HL-60 (cell line): Measurements from ENCODE around the gene DOK1.
A peak's percentile ranks its signal among the peaks of the same experiment; 100 is the strongest.

ENCODE experiments used
- DNase-seq, 2 experiments: peaks; one replicate each; pipeline ENCODE4 v3.0.0-alpha.2; 2010 to 2020; ENCODE audit warnings: low read depth in 1 of 2, low spot score in 1 of 2
- H3K27ac ChIP-seq: fragments of 250-450 bp; sonication (Bioruptor Pico); replicated peaks from 2 replicates; pipeline ENCODE4 v1.5.1; 2020; ENCODE audit warnings: mild to moderate bottlenecking, moderate library complexity
- H3K27me3 ChIP-seq: fragments of 250-450 bp; sonication (Bioruptor Pico); 2 replicates; pipeline ENCODE4 v1.5.1; 2021; ENCODE audit warnings: mild to moderate bottlenecking, moderate library complexity; ENCODE audit not compliant: insufficient read depth, poor library complexity, severe bottlenecking
- H3K4me3 ChIP-seq: replicated peaks from 2 replicates; pipeline ENCODE4 v1.5.1; 2011; ENCODE audit warnings: mild to moderate bottlenecking, control low read depth, low read length; ENCODE audit not compliant: insufficient read depth
- GABPA ChIP-seq: IDR thresholded peaks from 2 replicates; pipeline ENCODE4 v1.6.1; 2012; ENCODE audit warnings: low read depth
- POLR2AphosphoS5 ChIP-seq: IDR thresholded peaks from 2 replicates; pipeline ENCODE4 v1.6.1; 2012; ENCODE audit warnings: low read depth
- SPI1 ChIP-seq: IDR thresholded peaks from 2 replicates; pipeline ENCODE4 v1.6.1; 2012; ENCODE audit warnings: low read depth, mild to moderate bottlenecking, borderline replicate concordance
- TF ChIP-seq, protein P1 (sequence below): IDR thresholded peaks from 2 replicates; pipeline ENCODE4 v1.6.1; 2012; ENCODE audit warnings: low read depth; ENCODE audit not compliant: insufficient replicate concordance
- TF ChIP-seq, protein P2 (sequence below): IDR thresholded peaks from one replicate; pipeline ENCODE4 v1.5.1; 2011; ENCODE audit warnings: low read length, control low read depth, inconsistent platforms; ENCODE audit not compliant: insufficient read depth

DOK1 gene

GRCh38 chr2:74556159-74556558, 1.6 kb downstream of the DOK1 start:
- no peaks in the 10 kb centered on the region for H3K27me3 ChIP-seq
- peak overlapping the region; percentile 94 for H3K27ac ChIP-seq
- DNase-seq, result no peak
- TF ChIP-seq, protein P1, sequence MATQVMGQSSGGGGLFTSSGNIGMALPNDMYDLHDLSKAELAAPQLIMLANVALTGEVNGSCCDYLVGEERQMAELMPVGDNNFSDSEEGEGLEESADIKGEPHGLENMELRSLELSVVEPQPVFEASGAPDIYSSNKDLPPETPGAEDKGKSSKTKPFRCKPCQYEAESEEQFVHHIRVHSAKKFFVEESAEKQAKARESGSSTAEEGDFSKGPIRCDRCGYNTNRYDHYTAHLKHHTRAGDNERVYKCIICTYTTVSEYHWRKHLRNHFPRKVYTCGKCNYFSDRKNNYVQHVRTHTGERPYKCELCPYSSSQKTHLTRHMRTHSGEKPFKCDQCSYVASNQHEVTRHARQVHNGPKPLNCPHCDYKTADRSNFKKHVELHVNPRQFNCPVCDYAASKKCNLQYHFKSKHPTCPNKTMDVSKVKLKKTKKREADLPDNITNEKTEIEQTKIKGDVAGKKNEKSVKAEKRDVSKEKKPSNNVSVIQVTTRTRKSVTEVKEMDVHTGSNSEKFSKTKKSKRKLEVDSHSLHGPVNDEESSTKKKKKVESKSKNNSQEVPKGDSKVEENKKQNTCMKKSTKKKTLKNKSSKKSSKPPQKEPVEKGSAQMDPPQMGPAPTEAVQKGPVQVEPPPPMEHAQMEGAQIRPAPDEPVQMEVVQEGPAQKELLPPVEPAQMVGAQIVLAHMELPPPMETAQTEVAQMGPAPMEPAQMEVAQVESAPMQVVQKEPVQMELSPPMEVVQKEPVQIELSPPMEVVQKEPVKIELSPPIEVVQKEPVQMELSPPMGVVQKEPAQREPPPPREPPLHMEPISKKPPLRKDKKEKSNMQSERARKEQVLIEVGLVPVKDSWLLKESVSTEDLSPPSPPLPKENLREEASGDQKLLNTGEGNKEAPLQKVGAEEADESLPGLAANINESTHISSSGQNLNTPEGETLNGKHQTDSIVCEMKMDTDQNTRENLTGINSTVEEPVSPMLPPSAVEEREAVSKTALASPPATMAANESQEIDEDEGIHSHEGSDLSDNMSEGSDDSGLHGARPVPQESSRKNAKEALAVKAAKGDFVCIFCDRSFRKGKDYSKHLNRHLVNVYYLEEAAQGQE, result no peak
- no peak for TF ChIP-seq POLR2AphosphoS5
- no peak for TF ChIP-seq GABPA
- TF ChIP-seq, protein P2, sequence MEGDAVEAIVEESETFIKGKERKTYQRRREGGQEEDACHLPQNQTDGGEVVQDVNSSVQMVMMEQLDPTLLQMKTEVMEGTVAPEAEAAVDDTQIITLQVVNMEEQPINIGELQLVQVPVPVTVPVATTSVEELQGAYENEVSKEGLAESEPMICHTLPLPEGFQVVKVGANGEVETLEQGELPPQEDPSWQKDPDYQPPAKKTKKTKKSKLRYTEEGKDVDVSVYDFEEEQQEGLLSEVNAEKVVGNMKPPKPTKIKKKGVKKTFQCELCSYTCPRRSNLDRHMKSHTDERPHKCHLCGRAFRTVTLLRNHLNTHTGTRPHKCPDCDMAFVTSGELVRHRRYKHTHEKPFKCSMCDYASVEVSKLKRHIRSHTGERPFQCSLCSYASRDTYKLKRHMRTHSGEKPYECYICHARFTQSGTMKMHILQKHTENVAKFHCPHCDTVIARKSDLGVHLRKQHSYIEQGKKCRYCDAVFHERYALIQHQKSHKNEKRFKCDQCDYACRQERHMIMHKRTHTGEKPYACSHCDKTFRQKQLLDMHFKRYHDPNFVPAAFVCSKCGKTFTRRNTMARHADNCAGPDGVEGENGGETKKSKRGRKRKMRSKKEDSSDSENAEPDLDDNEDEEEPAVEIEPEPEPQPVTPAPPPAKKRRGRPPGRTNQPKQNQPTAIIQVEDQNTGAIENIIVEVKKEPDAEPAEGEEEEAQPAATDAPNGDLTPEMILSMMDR, result no peak
- TF ChIP-seq SPI1, result no peak
- H3K4me3 ChIP-seq, result peak overlapping the region; percentile 84

- no peak for TF ChIP-seq SPI1
- Histone ChIP-seq H3K27ac (peak overlapping the region; percentile 94; the same call in 1 of the 2 replicates), H3K4me3 (no peak overlapping the region), H3K27me3 (no peaks in the 10 kb centered on the region)
- DNase-seq, result no peak
These were observed 2.4 kb downstream of the DOK1 start for GRCh38 chr2:74556831-74557370.

DNA sequence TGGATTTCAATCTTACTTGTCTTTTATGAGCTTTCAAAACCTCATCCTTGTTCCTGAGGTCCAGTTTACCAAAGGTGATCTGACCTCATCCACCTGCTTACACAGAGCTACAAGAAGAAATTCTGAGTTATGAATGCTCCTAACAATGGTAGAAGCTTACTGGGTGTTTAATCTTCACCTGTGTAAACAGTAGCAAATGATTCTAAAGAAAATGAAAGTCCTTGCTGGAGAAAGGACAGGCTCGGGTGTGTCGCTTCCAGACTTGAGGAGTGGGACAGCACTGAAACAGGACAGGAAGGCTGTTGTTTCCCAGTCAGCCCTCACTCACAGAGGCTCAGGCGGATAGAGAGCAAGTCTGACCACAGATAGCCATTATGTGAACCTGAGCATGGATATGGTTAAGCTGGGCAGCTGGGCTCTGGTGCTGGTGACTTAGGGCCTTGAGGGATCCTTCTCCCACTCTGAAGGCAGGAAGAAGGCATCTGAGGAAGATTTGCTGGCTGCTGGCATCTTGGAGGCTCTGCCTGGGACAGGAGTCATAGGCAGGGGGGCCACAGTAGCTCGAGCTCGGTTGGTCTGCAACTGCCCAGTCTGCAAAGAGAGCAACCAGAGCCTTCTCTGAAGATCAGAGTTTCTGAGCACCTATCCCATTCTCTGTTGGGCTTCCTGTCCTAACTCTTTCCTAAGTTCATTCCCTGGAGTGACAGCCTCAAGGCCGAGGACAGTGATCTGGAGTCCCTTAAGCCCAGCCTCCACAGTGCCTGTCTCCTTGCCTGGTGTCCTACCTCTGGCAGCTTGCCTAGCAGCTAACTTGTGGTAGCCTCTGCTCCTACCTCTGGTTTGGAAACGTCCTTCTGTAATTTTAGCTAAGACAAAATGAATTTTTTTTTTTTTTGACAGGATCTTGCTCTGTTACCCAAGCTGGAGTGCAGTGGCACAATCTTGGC, 4.0 kb downstream of the DOK1 start:
- DNase-seq, result peak in 1 of 2 experiments; percentile 46
- no peaks in the 10 kb centered on the region for H3K27me3 ChIP-seq
- TF ChIP-seq, protein P1, result no peak
- TF ChIP-seq POLR2AphosphoS5 (peak; percentile 23; the same call in 1 of the 2 replicates), SPI1 (no peak)
- H3K4me3 ChIP-seq, result no peak overlapping the region
- H3K27ac ChIP-seq, result peak overlapping the region; percentile 52

GRCh38 chr2:74559912-74560311, 5.4 kb downstream of the DOK1 start:
- H3K4me3 ChIP-seq, result no peak overlapping the region
- no peak overlapping the region for H3K27ac ChIP-seq
- TF ChIP-seq, protein P1, result no peak
- TF ChIP-seq POLR2AphosphoS5 (no peak), GABPA (no peak), SPI1 (no peak)
- TF ChIP-seq, protein P2, result no peak
- H3K27me3 ChIP-seq, result no peaks in the 10 kb centered on the region
- no peak for DNase-seq
